Esophagus muscularis mucosa (tissue), 3 donors: ENCODE data around the gene KIAA0753.

Experiments
- POLR2A ChIP-seq: fragments of 450-650 bp; IDR thresholded peaks from one replicate; pipeline ENCODE4 v1.6.1; 2017; ENCODE audit warnings: antibody characterized with exemption, moderate library complexity, mild to moderate bottlenecking, low read depth
- TF ChIP-seq, protein P1 (sequence below), 3 experiments: fragments of 200-600 bp in 2 of 3; fragments of 450-650 bp in 1 of 3; sonication (generic) in 2 of 3; IDR thresholded peaks; one replicate each; pipeline ENCODE4 v1.5.1; 2017 to 2019; ENCODE audit warnings: antibody characterized with exemption in 3 of 3, mild to moderate bottlenecking in 2 of 3, moderate library complexity in 1 of 3

DNA sequence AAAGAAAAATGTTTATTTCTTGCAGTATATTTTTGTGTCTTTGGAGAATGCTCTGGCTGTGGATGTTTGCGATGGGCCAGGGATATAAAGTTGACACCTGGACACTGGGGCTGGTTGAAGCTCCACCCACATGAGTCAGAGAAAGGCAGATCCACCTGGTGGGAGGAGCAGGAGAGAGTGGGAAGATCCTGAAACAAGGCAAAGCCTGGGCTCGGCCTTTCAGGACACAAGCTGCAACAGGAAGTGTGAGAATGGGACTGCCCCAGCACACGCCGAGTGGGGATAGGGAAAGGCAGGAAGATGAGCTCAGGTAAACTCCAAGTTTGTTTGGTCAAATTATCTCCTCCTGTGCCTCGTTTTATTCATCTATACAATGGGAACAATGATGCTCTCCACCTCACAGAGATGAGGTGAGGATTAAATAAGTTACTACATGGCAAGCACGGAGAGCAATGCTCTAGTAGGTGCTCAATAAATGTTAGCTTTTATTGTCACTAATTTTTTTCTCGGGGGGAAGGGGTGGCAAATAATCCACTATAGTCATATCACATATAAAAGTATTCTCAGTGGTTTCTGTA, 62.7 kb downstream of the KIAA0753 start:
- TF ChIP-seq, protein P1, sequence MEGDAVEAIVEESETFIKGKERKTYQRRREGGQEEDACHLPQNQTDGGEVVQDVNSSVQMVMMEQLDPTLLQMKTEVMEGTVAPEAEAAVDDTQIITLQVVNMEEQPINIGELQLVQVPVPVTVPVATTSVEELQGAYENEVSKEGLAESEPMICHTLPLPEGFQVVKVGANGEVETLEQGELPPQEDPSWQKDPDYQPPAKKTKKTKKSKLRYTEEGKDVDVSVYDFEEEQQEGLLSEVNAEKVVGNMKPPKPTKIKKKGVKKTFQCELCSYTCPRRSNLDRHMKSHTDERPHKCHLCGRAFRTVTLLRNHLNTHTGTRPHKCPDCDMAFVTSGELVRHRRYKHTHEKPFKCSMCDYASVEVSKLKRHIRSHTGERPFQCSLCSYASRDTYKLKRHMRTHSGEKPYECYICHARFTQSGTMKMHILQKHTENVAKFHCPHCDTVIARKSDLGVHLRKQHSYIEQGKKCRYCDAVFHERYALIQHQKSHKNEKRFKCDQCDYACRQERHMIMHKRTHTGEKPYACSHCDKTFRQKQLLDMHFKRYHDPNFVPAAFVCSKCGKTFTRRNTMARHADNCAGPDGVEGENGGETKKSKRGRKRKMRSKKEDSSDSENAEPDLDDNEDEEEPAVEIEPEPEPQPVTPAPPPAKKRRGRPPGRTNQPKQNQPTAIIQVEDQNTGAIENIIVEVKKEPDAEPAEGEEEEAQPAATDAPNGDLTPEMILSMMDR (IDR thresholded peaks at IDR 0.05), result no peak
- TF ChIP-seq POLR2A, result no peak
